ENCODE data around the gene SP8. TPM values are rescaled to one million over a fixed set of nuclear protein-coding genes. Genes with fewer than 3 reads are reported as not detected.

SP8 gene
- polyA plus RNA-seq, 2 of the 4 experiments (the other 2 are of a cell fraction): not detected

GRCh38 chr7:20793248-20793647, 6.6 kb upstream of the SP8 start (continued):
- TF ChIP-seq BCL3 (IDR thresholded peaks at IDR 0.05): no peak
- TF ChIP-seq PBX3 (IDR thresholded peaks at IDR 0.05): no peak
- no peak for TF ChIP-seq CTCF (IDR thresholded peaks at IDR 0.05)
- no peak for TF ChIP-seq RAD21 (conservative IDR thresholded peaks at IDR 0.05 in 1 of 2, IDR thresholded peaks at IDR 0.05 in 1 of 2)
- TF ChIP-seq RNF2 (IDR thresholded peaks at IDR 0.05; ENCODE audit: borderline replicate concordance, low read depth): no peak

- Histone ChIP-seq H3K27ac (no peak overlapping the region), H3K4me2 (no peak overlapping the region), H3K4me3 (no peak overlapping the region), H3K9me3 (peaks cover 2% of the 10 kb centered on the region; the same call in 1 of the 3 replicates), H3K4me1 (peaks cover 5% of the 10 kb centered on the region; the same call in 2 of the 3 replicates)
- TF ChIP-seq RNF2 (IDR thresholded peaks at IDR 0.05; ENCODE audit: borderline replicate concordance, low read depth) (peak; percentile 71; the same call in 1 of the 2 replicates), FOXS1 (CRISPR knock-in tag; IDR thresholded peaks at IDR 0.05) (no peak), RARB (CRISPR knock-in tag; IDR thresholded peaks at IDR 0.05) (no peak), MAFK (IDR thresholded peaks at IDR 0.05; ENCODE audit: partially characterized antibody) (no peak), MYC (IDR thresholded peaks at IDR 0.05; ENCODE audit: borderline replicate concordance, low read length) (no peak), CBX2 (IDR thresholded peaks at IDR 0.05; ENCODE audit: borderline replicate concordance, low read depth) (no peak), CHD2 (IDR thresholded peaks at IDR 0.05; ENCODE audit: low read length, partially characterized antibody) (no peak)
- POLR2A ChIA-PET: no interaction called here
- 16% methylated on average over 8 of the region's 8 CpGs for WGBS (ENCODE audit: missing lambda C conversion rate)
- no peak for ATAC-seq
- no peak for FAIRE-seq
- DNase-seq (ENCODE audit: low read depth in 1 of 2, low spot score in 1 of 2): no peak
- CTCF ChIA-PET: no interaction called here
These were observed 5.1 kb upstream of the SP8 start for GRCh38 chr7:20791538-20792434.

- Histone ChIP-seq H3K9me3 (no peaks in the 10 kb centered on the region; the same call in 2 of the 3 replicates), H3K4me1 (peaks cover 14% of the 10 kb centered on the region; the same call in 2 of the 3 replicates), H3K27ac (no peak overlapping the region), H3K4me2 (no peak overlapping the region), H3K4me3 (no peak overlapping the region)
- ATAC-seq (no peak), FAIRE-seq (no peak), DNase-seq (ENCODE audit: low read depth in 1 of 2, low spot score in 1 of 2) (no peak)
- WGBS (ENCODE audit: missing lambda C conversion rate): 14% methylated on average over 5 of the region's 5 CpGs
- 0 out of 2 replicates have a peak, but pooled peaks have one; percentile 29 for TF ChIP-seq CBX8 (IDR thresholded peaks at IDR 0.05)
- no peak for TF ChIP-seq MAFK (IDR thresholded peaks at IDR 0.05; ENCODE audit: partially characterized antibody)
- ChIA-PET CTCF (interaction anchor here (0.8 to 1.4 kb wide), 3 partner anchors 12 to 464 kb away, joined by 3 to 5 read pairs (median 4); no protein-coding TSS in a partner anchor), POLR2A (no interaction called here)
These were observed 3.7 kb upstream of the SP8 start for GRCh38 chr7:20790375-20790774.

- DNase-seq (ENCODE audit: low read depth in 1 of 2, low spot score in 1 of 2) (no peak), ATAC-seq (no peak), FAIRE-seq (no peak)
- Histone ChIP-seq H3K4me1 (peaks cover 19% of the 10 kb centered on the region; the same call in 2 of the 3 replicates), H3K4me2 (no peak overlapping the region), H3K4me3 (no peak overlapping the region), H3K27ac (no peak overlapping the region), H3K9me3 (no peaks in the 10 kb centered on the region)
- ChIA-PET POLR2A (no interaction called here), CTCF (interaction anchor here (0.6 to 1.6 kb wide), 2 partner anchors 412 to 466 kb away, joined by 3 read pairs; no protein-coding TSS in a partner anchor)
- TF ChIP-seq GATA3 (IDR thresholded peaks at IDR 0.05; ENCODE audit: borderline replicate concordance): no peak
- no peak for TF ChIP-seq NPAS2 (CRISPR knock-in tag; IDR thresholded peaks at IDR 0.05; ENCODE audit: borderline replicate concordance)
- no peak for TF ChIP-seq HEYL (CRISPR knock-in tag; IDR thresholded peaks at IDR 0.05)
- no peak for TF ChIP-seq TP53 (CRISPR knock-in tag; IDR thresholded peaks at IDR 0.05)
- no peak for TF ChIP-seq RNF2 (IDR thresholded peaks at IDR 0.05; ENCODE audit: borderline replicate concordance, low read depth)
- WGBS (ENCODE audit: missing lambda C conversion rate): 23% methylated on average over 10 of the region's 10 CpGs
These were observed 1.8 kb upstream of the SP8 start for GRCh38 chr7:20788420-20788990.
